OCI-LY1 (cell line): ENCODE results near the gene CEP131.

Experiments
- H2AFZ ChIP-seq: fragments of 200-600 bp; sonication (generic), shearing (Covaris generic); 2 replicates; pipeline ENCODE4 v1.6.0; 2014; ENCODE audit warnings: antibody characterized with exemption, mild to moderate bottlenecking, low read length
- H3F3A ChIP-seq: fragments of 200-600 bp; sonication (generic), shearing (Covaris generic); 2 replicates; pipeline ENCODE4 v1.6.0; 2014; ENCODE audit warnings: mild to moderate bottlenecking, antibody characterized with exemption, low read length, moderate library complexity; ENCODE audit not compliant: insufficient read depth
- H3K27ac ChIP-seq: fragments of 200-600 bp; sonication (generic); 2 replicates; pipeline ENCODE4 v1.5.1; 2014; ENCODE audit warnings: low read length, mixed run types, mild to moderate bottlenecking, low read depth; ENCODE audit not compliant: poor library complexity, severe bottlenecking
- H3K27me3 ChIP-seq: fragments of 200-600 bp; sonication (generic); 2 replicates; pipeline ENCODE4 v1.6.0; 2014; ENCODE audit warnings: antibody characterized with exemption, mild to moderate bottlenecking, low read length, moderate library complexity; ENCODE audit not compliant: insufficient read depth
- H3K36me3 ChIP-seq: fragments of 200-600 bp; sonication (generic); 2 replicates; pipeline ENCODE4 v1.6.1; 2014; ENCODE audit warnings: mild to moderate bottlenecking, antibody characterized with exemption, low read length, moderate library complexity, mixed read lengths; ENCODE audit not compliant: insufficient read depth
- H3K4me1 ChIP-seq: fragments of 200-600 bp; sonication (generic); 2 replicates; pipeline ENCODE4 v1.5.1; 2014; ENCODE audit warnings: mild to moderate bottlenecking, low read length, moderate library complexity; ENCODE audit not compliant: insufficient read depth, severe bottlenecking
- H3K4me2 ChIP-seq: fragments of 200-600 bp; sonication (generic), shearing (Covaris generic); 2 replicates; pipeline ENCODE4 v1.6.1; 2014; ENCODE audit warnings: low read length
- H3K4me3 ChIP-seq: fragments of 200-600 bp; sonication (generic); 2 replicates; pipeline ENCODE4 v1.5.1; 2014; ENCODE audit warnings: low read length, low read depth, mild to moderate bottlenecking, mixed read lengths; ENCODE audit not compliant: poor library complexity, severe bottlenecking
- H3K79me2 ChIP-seq: fragments of 200-600 bp; shearing (Covaris generic); 2 replicates; pipeline ENCODE4 v1.6.1; 2016; ENCODE audit warnings: mixed run types, low read length, mixed read lengths; ENCODE audit not compliant: insufficient read depth
- H3K9ac ChIP-seq: fragments of 200-600 bp; sonication (generic), shearing (Covaris generic); 2 replicates; pipeline ENCODE4 v1.6.1; 2014; ENCODE audit warnings: mild to moderate bottlenecking, low read length, mixed read lengths
- H3K9me2 ChIP-seq: fragments of 200-600 bp; sonication (generic), shearing (Covaris generic); 2 replicates; pipeline ENCODE4 v1.6.1; 2014; ENCODE audit warnings: low read depth, mild to moderate bottlenecking, low read length, mixed read lengths
- H3K9me3 ChIP-seq: fragments of 200-600 bp; shearing (Covaris generic); 2 replicates; pipeline ENCODE4 v1.6.1; 2014; ENCODE audit warnings: low read length, mixed read lengths
- H4K20me1 ChIP-seq: fragments of 200-600 bp; sonication (generic), shearing (Covaris generic); 2 replicates; pipeline ENCODE4 v1.6.0; 2016; ENCODE audit warnings: mild to moderate bottlenecking, low read length; ENCODE audit not compliant: insufficient read depth
- CTCF ChIP-seq: fragments of 200-600 bp; sonication (generic), shearing (Covaris generic); IDR thresholded peaks from 2 replicates; pipeline ENCODE4 v1.5.1; 2017; ENCODE audit warnings: mild to moderate bottlenecking, antibody characterized with exemption, low read length, moderate library complexity, mixed read lengths
- EZH2 ChIP-seq: fragments of 200-600 bp; sonication (generic), shearing (Covaris generic); IDR thresholded peaks from 2 replicates; pipeline ENCODE4 v1.8.0; 2017; ENCODE audit warnings: borderline replicate concordance, mixed run types, mild to moderate bottlenecking, antibody characterized with exemption, low read length, moderate library complexity, mixed read lengths

Gene CEP131

DNA sequence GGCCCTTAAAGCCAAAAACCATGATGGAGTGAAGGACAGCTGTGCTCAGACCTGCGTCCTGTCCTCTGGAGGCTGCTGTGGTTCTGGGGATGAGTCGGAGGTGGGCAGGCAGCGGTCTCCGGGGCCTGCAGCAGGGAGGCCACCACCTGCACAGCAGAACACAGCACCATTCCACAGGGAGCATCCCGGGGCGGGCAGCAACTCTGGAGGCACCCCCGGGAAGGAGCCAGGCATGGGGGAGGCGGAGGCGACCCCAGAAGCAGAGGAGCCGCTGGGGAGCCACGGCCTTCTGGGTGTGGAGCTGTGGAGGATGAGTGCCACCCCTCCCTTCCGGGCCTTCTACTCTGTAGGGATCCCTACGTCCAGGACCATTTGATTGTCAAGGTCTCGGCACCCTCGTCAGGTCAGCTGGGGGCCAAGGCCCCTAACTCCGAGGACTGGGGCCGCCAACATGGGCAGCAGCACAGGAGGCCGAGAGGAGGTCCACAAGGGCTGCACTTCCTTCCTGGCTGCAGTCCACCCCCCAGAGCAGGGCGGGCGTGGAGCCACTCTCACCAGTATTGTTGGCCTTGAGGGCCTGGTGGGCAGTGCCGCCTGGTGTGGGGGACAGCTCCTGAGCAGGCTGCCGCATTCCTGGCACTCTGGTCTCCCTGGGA, 23.8 kb downstream of the CEP131 start:
- H3K9me3 ChIP-seq: no peaks in the 10 kb centered on the region
- no peaks in the 10 kb centered on the region for H3K27me3 ChIP-seq
- H4K20me1 ChIP-seq: no peaks in the 10 kb centered on the region
- no peak overlapping the region for H3K4me2 ChIP-seq
- no peaks in the 10 kb centered on the region for H3K79me2 ChIP-seq
- H3K36me3 ChIP-seq: peaks cover 3% of the 10 kb centered on the region; the same call in 1 of the 2 replicates
- H2AFZ ChIP-seq: no peak overlapping the region
- TF ChIP-seq EZH2: no peak
- no peak for TF ChIP-seq CTCF
- no peak overlapping the region for H3K9ac ChIP-seq
- no peak overlapping the region for H3K27ac ChIP-seq
- H3K9me2 ChIP-seq: no peaks in the 10 kb centered on the region
- H3K4me3 ChIP-seq: no peak overlapping the region
- peaks cover 6% of the 10 kb centered on the region for H3K4me1 ChIP-seq
- H3F3A ChIP-seq: no peaks in the 10 kb centered on the region

- Histone ChIP-seq H3K36me3 (peaks cover 3% of the 10 kb centered on the region; the same call in 1 of the 2 replicates), H3K79me2 (no peaks in the 10 kb centered on the region), H3K4me1 (peaks cover 6% of the 10 kb centered on the region), H3K4me2 (no peak overlapping the region), H3K9me3 (no peaks in the 10 kb centered on the region), H4K20me1 (no peaks in the 10 kb centered on the region), H3F3A (no peaks in the 10 kb centered on the region), H3K9me2 (no peaks in the 10 kb centered on the region), H3K27me3 (no peaks in the 10 kb centered on the region), H2AFZ (no peak overlapping the region), H3K9ac (no peak overlapping the region), H3K4me3 (no peak overlapping the region), H3K27ac (no peak overlapping the region)
- no peak for TF ChIP-seq CTCF
- TF ChIP-seq EZH2: no peak
These were observed 24.8 kb downstream of the CEP131 start for GRCh38 chr17:81197831-81198490.

- H2AFZ ChIP-seq: no peak overlapping the region
- H3F3A ChIP-seq: no peaks in the 10 kb centered on the region
- TF ChIP-seq EZH2 (no peak), CTCF (no peak)
- no peak overlapping the region for H3K4me3 ChIP-seq
- no peaks in the 10 kb centered on the region for H4K20me1 ChIP-seq
- H3K9ac ChIP-seq: no peak overlapping the region
- H3K79me2 ChIP-seq: no peaks in the 10 kb centered on the region
- H3K27me3 ChIP-seq: no peaks in the 10 kb centered on the region
- no peaks in the 10 kb centered on the region for H3K9me3 ChIP-seq
- H3K27ac ChIP-seq: no peak overlapping the region
- no peak overlapping the region for H3K4me2 ChIP-seq
- H3K36me3 ChIP-seq: peaks cover 3% of the 10 kb centered on the region; the same call in 1 of the 2 replicates
- H3K9me2 ChIP-seq: no peaks in the 10 kb centered on the region
- H3K4me1 ChIP-seq: peaks cover 6% of the 10 kb centered on the region
These were observed 25.4 kb downstream of the CEP131 start for GRCh38 chr17:81197409-81197795.
